ENCODE measurements around the gene CNKSR2. TPM values are rescaled to one million over a fixed set of nuclear protein-coding genes. Genes with fewer than 3 reads are reported as not detected.

Gene CNKSR2
- total and polyA plus RNA-seq, 2 of the 13 experiments (the other 11 are each of a cell fraction or from before 2014, with no cell fraction given), result not detected

DNA sequence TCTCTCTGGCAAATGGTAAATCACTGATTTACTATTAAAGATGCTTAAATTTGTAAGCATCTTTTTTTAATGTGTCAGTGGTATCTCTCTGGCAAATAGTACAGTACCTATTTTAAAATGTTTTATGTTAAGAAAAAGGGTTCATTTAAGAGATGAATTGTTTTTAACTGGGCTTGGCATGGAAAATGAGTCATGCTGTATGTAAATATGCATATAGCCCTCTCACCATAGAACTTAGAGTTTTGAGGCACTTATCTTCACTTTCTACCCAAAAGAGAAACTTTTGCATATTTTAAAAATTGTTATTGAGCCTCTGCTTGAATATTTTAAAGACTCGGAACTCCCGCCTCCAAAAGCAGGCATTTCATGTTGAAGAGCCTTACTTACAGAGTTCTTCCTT, 246.0 kb downstream of the CNKSR2 start:
- intact Hi-C loops (cut with micrococcal nuclease; ENCODE audit: unreplicated experiment), result no loop called here

More for the DNA sequence above, 246.0 kb downstream of the CNKSR2 start:
- ATAC-seq (no peak), DNase-seq (ENCODE audit: low spot score) (no peak), FAIRE-seq (no peak)
- BruUV-seq (replicated peaks), result no TSS peak
- H3K4me1 ChIP-seq (ENCODE audit: insufficient read depth, low read length), result no peaks in the 10 kb centered on the region
- no peaks in the 10 kb centered on the region for H3K9me3 ChIP-seq (ENCODE audit: low read length)
- no peak overlapping the region for H3K9ac ChIP-seq (ENCODE audit: insufficient read depth, low read depth, low read length)
- no peak overlapping the region for H3K27ac ChIP-seq (ENCODE audit: extremely low read length, insufficient read depth, low read length)
- POLR2A ChIA-PET, result no interaction called here
- WGBS (ENCODE audit: low lambda C conversion rate), result 42% methylated on average over 2 of the region's 2 CpGs
- no peaks in the 10 kb centered on the region for H3K36me3 ChIP-seq (replicated peaks in 1 of 2; ENCODE audit: control insufficient read depth in 1 of 2, insufficient read depth in 2 of 2, low read length in 2 of 2)
- no peak overlapping the region for H2AFZ ChIP-seq (ENCODE audit: low read length)
- no peak overlapping the region for H3K4me3 ChIP-seq (replicated peaks in 1 of 3; ENCODE audit: insufficient read depth in 1 of 3, low read depth in 2 of 3, low read length in 3 of 3)
- in situ Hi-C loops (cut with HindIII; ENCODE audit: extremely low pct_ligation_motif_present, low pct_unique_long_range_greater_than_20kb), result no loop called here
- no peaks in the 10 kb centered on the region for H4K20me1 ChIP-seq (ENCODE audit: insufficient read depth, low read length)
- CTCF ChIA-PET (ENCODE audit: low intra/inter-chr PET ratio, low total read pairs), result no interaction called here
- TF ChIP-seq ZNF33B (CRISPR knock-in tag; IDR thresholded peaks at IDR 0.05) (no peak), ZNF768 (CRISPR knock-in tag; IDR thresholded peaks at IDR 0.05) (no peak), SRY (CRISPR knock-in tag; IDR thresholded peaks at IDR 0.05) (no peak), RXRA (CRISPR knock-in tag; IDR thresholded peaks at IDR 0.05) (no peak), ZNF589 (CRISPR knock-in tag; conservative IDR thresholded peaks at IDR 0.05) (no peak), ZNF282 (IDR thresholded peaks at IDR 0.05; ENCODE audit: partially characterized antibody) (no peak), AGO2 (optimal IDR thresholded peaks at IDR 0.05; ENCODE audit: low read depth, low read length) (no peak), GATAD2A (CRISPR knock-in tag; IDR thresholded peaks at IDR 0.05) (no peak), RAD21 (CRISPR knock-in tag; IDR thresholded peaks at IDR 0.05) (no peak)
- TF ChIP-seq, protein P1, sequence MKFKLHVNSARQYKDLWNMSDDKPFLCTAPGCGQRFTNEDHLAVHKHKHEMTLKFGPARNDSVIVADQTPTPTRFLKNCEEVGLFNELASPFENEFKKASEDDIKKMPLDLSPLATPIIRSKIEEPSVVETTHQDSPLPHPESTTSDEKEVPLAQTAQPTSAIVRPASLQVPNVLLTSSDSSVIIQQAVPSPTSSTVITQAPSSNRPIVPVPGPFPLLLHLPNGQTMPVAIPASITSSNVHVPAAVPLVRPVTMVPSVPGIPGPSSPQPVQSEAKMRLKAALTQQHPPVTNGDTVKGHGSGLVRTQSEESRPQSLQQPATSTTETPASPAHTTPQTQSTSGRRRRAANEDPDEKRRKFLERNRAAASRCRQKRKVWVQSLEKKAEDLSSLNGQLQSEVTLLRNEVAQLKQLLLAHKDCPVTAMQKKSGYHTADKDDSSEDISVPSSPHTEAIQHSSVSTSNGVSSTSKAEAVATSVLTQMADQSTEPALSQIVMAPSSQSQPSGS (CRISPR knock-in tag; IDR thresholded peaks at IDR 0.05), result no peak
- TF ChIP-seq, protein P2, sequence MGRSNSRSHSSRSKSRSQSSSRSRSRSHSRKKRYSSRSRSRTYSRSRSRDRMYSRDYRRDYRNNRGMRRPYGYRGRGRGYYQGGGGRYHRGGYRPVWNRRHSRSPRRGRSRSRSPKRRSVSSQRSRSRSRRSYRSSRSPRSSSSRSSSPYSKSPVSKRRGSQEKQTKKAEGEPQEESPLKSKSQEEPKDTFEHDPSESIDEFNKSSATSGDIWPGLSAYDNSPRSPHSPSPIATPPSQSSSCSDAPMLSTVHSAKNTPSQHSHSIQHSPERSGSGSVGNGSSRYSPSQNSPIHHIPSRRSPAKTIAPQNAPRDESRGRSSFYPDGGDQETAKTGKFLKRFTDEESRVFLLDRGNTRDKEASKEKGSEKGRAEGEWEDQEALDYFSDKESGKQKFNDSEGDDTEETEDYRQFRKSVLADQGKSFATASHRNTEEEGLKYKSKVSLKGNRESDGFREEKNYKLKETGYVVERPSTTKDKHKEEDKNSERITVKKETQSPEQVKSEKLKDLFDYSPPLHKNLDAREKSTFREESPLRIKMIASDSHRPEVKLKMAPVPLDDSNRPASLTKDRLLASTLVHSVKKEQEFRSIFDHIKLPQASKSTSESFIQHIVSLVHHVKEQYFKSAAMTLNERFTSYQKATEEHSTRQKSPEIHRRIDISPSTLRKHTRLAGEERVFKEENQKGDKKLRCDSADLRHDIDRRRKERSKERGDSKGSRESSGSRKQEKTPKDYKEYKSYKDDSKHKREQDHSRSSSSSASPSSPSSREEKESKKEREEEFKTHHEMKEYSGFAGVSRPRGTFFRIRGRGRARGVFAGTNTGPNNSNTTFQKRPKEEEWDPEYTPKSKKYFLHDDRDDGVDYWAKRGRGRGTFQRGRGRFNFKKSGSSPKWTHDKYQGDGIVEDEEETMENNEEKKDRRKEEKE (IDR thresholded peaks at IDR 0.05), result no peak
- H3K4me2 ChIP-seq (ENCODE audit: low read depth, low read length), result no peak overlapping the region
- H3K27me3 ChIP-seq (ENCODE audit: control insufficient read depth in 1 of 2, insufficient read depth in 2 of 2, low read length in 2 of 2), result no peaks in the 10 kb centered on the region
- no peaks in the 10 kb centered on the region for H3K79me2 ChIP-seq (ENCODE audit: insufficient read depth, low read length)

Data from HepG2 (cell line).